CD4-positive, alpha-beta memory T cell (primary cell): ENCODE results near the gene ABTB2. TPM values are rescaled to one million over a fixed set of nuclear protein-coding genes. Genes with fewer than 3 reads are reported as not detected.

ENCODE experiments used
- CTCF ChIA-PET: fragments of 350-600 bp; sonication (Branson Sonifier 250); formaldehyde crosslinking; loops from one replicate; lab custom pipeline; 2021; ENCODE audit warnings: inconsistent platforms; ENCODE audit not compliant: partially characterized antibody; lab: Charles Lee
- POLR2A ChIA-PET: fragments of 350-600 bp; sonication (Branson Sonifier 250); formaldehyde crosslinking; loops from one replicate; lab custom pipeline; 2021; ENCODE audit not compliant: partially characterized antibody; lab: Charles Lee
- DNase-seq, 5 donors: peaks; one replicate each; pipeline versions ENCODE4 v3.0.0 to v3.0.0-alpha.2; 2020 to 2022; ENCODE audit warnings: mixed read lengths in 1 of 5
- H3K27ac ChIP-seq: one replicate; pipeline ENCODE4 v1.7.0; 2013; ENCODE audit warnings: low read depth, low read length
- H3K27me3 ChIP-seq: 2 replicates; pipeline ENCODE4 v1.7.0; 2013; ENCODE audit warnings: mild to moderate bottlenecking, low read length, moderate library complexity; ENCODE audit not compliant: insufficient read depth
- H3K36me3 ChIP-seq: 2 replicates; pipeline ENCODE4 v1.7.0; 2013; ENCODE audit warnings: mild to moderate bottlenecking, low read length, moderate library complexity; ENCODE audit not compliant: insufficient read depth
- H3K4me1 ChIP-seq: 2 replicates; pipeline ENCODE4 v1.7.0; 2013; ENCODE audit warnings: mild to moderate bottlenecking, low read length, moderate library complexity; ENCODE audit not compliant: insufficient read depth
- H3K4me3 ChIP-seq, 2 donors: one replicate each; pipeline ENCODE4 v1.7.0; 2013; ENCODE audit warnings: low read length in 2 of 2, mild to moderate bottlenecking in 1 of 2
- H3K9me3 ChIP-seq, 2 donors: one replicate each; pipeline ENCODE4 v1.7.0; 2013; ENCODE audit warnings: low read length in 2 of 2, control low read depth in 1 of 2; ENCODE audit not compliant: control insufficient read depth in 1 of 2
- H3K27ac Mint-ChIP-seq, 7 donors: one replicate each; pipeline ENCODE4 v1.8.0; 2020 to 2021; ENCODE audit warnings: mixed read lengths in 7 of 7, mild to moderate bottlenecking in 6 of 7, inconsistent platforms in 3 of 7, moderate library complexity in 3 of 7
- H3K27me3 Mint-ChIP-seq, 2 donors: one replicate each; pipeline ENCODE4 v1.8.0; 2020 to 2021; ENCODE audit warnings: mixed read lengths in 2 of 2
- H3K36me3 Mint-ChIP-seq, 2 donors: one replicate each; pipeline ENCODE4 v1.8.0; 2020 to 2021; ENCODE audit warnings: mixed read lengths in 2 of 2, inconsistent platforms in 1 of 2, mild to moderate bottlenecking in 1 of 2
- H3K4me1 Mint-ChIP-seq, 4 donors: one replicate each; pipeline ENCODE4 v1.8.0; 2020 to 2021; ENCODE audit warnings: mixed read lengths in 4 of 4, mild to moderate bottlenecking in 1 of 4
- H3K4me3 Mint-ChIP-seq, 8 donors: one replicate each; pipeline ENCODE4 v1.8.0; 2020 to 2021; ENCODE audit warnings: mixed read lengths in 8 of 8, mild to moderate bottlenecking in 7 of 8, moderate library complexity in 6 of 8, inconsistent platforms in 3 of 8
- H3K9me3 Mint-ChIP-seq, 8 donors: one replicate each; pipeline ENCODE4 v1.8.0; 2020 to 2021; ENCODE audit warnings: mixed read lengths in 8 of 8, mild to moderate bottlenecking in 5 of 8, inconsistent platforms in 3 of 8, moderate library complexity in 1 of 8
- intact Hi-C: fragments of 100-400 bp; cut with micrococcal nuclease; formaldehyde crosslinking; loops from one replicate; pipeline ENCODE4 v1.15.1; 2023
- polyA plus RNA-seq, 2 donors: library from polyadenylated mRNA; unstranded; fragments of 300-500 nt; fragmentation: Illumina TruSeq; gene quantifications; one replicate each; pipeline ENCODE4 v1.2.3, GENCODE V29; 2021
- total RNA-seq, 2 experiments: library from RNA; stranded (reverse); gene quantifications; one replicate each; pipeline ENCODE4 v1.2.3, GENCODE V29; 2021

Gene ABTB2
- total and polyA plus RNA-seq, 4 experiments from 2014 or later: 0.35 to 0.39 TPM; not detected in 2

GRCh38 chr11:34185926-34186841, 171.6 kb downstream of the ABTB2 start:
- no peaks in the 10 kb centered on the region for H3K27me3 ChIP-seq
- DNase-seq: no peak
- intact Hi-C loops: no loop called here

DNA sequence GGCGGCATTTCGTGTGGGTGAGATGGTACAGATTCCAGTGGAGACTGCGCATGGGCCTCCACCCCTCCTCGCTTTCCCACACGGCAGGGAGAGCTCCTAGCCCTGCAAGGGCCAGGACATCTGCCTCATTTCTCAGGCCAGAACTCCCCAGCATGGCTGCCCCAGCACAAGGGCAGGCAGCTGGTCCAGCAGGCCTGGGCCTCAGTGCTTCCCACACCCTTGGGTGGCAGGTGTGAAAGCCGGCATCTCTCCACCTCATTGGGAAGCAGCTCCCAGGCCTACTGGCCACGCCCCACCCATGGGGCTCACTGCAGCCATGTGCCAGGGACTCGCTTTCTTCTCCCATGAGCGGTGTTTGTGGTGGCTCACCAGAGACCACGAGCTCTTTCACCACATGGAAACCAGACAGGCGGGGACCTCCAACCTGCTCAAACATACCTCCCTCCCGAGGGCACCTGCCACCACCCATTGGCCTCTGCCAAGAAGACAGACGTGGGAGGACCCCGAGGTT, 173.2 kb downstream of the ABTB2 start:
- Histone ChIP-seq H3K36me3 (no peaks in the 10 kb centered on the region), H3K9me3 (no peaks in the 10 kb centered on the region), H3K27ac (no peak overlapping the region), H3K27me3 (no peaks in the 10 kb centered on the region), H3K4me3 (no peak overlapping the region), H3K4me1 (no peaks in the 10 kb centered on the region)
- H3K4me3 Mint-ChIP-seq: no peak overlapping the region
- DNase-seq: no peak
- H3K27ac Mint-ChIP-seq: no peak overlapping the region
- H3K27me3 Mint-ChIP-seq: peaks cover 0 to 1% of the 10 kb centered on the region in 2 donors
- H3K9me3 Mint-ChIP-seq: no peaks in the 10 kb centered on the region
- ChIA-PET CTCF (interaction anchor here (2.0 to 6.0 kb wide), 2 partner anchors 10 to 174 kb away, joined by 8 to 44 read pairs; partner anchors contain the start of gene ABTB2), POLR2A (no interaction called here)
- no peaks in the 10 kb centered on the region for H3K36me3 Mint-ChIP-seq
- intact Hi-C loops: no loop called here
- H3K4me1 Mint-ChIP-seq: peaks cover 0 to 2% (median 0%) of the 10 kb centered on the region in 4 donors

More at GRCh38 chr11:34185926-34186841, 171.6 kb downstream of the ABTB2 start:
- ChIA-PET POLR2A (no interaction called here), CTCF (interaction anchor here (1.2 to 6.0 kb wide), 2 partner anchors 12 to 35 kb away, joined by 3 to 44 read pairs; no protein-coding TSS in a partner anchor)
- Mint-ChIP-seq H3K27ac (no peak overlapping the region), H3K4me1 (peaks cover 0 to 2% (median 0%) of the 10 kb centered on the region in 4 donors), H3K36me3 (no peaks in the 10 kb centered on the region), H3K4me3 (no peak overlapping the region), H3K27me3 (peaks cover 0 to 1% of the 10 kb centered on the region in 2 donors), H3K9me3 (no peaks in the 10 kb centered on the region)
- no peak overlapping the region for H3K4me3 ChIP-seq
- H3K9me3 ChIP-seq: no peaks in the 10 kb centered on the region
- no peaks in the 10 kb centered on the region for H3K36me3 ChIP-seq
- H3K4me1 ChIP-seq: no peaks in the 10 kb centered on the region
- H3K27ac ChIP-seq: no peak overlapping the region

DNA sequence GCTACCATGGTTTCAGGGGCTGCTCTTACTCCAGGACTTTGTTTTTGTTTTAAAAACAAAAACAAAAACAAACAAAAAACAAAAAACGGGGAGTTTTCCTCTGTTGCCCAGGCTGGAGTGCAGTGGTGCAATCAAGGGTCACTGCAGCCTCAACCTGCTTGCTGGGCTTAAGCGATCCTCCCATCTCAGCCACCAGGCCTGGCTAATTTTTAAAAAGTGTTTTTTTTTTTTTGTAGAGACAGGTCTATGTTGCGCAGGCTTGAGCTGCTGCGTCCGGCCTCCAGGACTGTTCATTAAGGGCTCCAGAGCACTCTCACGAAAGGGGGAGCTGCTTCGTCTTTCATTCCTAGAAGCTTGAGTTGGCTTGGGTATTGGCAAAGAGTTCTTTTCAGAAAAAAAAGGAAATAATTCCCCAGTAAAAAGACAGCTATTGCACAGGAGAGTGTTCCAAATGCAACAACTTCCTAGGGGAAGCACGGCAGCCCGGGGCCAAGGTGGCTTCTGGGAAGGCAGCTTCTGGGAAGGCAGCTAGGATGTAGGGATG, 173.9 kb downstream of the ABTB2 start:
- Mint-ChIP-seq H3K9me3 (no peaks in the 10 kb centered on the region), H3K36me3 (no peaks in the 10 kb centered on the region), H3K4me1 (peaks cover 0 to 2% (median 0%) of the 10 kb centered on the region in 4 donors), H3K4me3 (no peak overlapping the region), H3K27me3 (peaks cover 0 to 1% of the 10 kb centered on the region in 2 donors), H3K27ac (no peak overlapping the region)
- ChIA-PET CTCF (interaction anchor here (2.0 to 6.0 kb wide), 2 partner anchors 10 to 174 kb away, joined by 8 to 44 read pairs; partner anchors contain the start of gene ABTB2), POLR2A (no interaction called here)
- intact Hi-C loops: no loop called here
- H3K4me1 ChIP-seq: no peaks in the 10 kb centered on the region
- no peak overlapping the region for H3K4me3 ChIP-seq
- no peaks in the 10 kb centered on the region for H3K36me3 ChIP-seq
- H3K27ac ChIP-seq: no peak overlapping the region
- H3K27me3 ChIP-seq: no peaks in the 10 kb centered on the region
- no peaks in the 10 kb centered on the region for H3K9me3 ChIP-seq
- DNase-seq: no peak

DNA sequence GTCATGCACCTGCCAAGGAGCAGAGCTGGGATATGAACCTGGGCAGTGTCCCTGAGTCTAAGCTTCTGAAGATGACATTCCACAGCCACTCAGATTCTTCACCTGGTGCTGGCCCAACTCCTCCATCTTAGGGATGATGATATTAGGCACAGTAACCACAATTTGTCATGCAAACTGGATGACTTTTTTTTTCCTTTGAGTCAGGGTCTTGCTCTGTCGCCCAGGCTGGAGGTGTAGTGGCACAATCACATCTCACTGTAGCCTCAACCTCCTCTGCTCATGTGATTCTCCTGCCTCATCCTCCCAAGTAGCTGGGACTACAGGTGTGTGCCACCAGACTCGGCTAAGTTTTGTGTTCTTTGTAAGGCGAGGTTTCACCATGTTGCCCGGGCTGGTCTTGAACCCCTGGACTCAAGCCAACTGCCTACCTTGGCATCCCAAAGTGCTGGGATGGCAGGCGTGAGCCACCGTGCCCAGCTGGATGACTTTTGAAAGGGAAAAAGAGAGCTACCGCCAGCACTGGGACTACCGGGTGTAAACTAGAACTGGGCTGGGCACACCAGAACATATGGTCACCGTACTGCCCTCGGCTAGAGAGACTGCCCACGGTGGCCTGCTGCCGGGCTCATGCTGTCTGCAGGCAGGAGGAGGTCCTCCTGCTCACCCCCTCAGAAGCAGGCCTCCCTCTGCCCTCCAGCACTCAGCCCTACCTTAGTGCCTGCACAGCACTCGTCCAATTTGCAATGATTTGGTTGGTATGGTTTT, 174.7 kb downstream of the ABTB2 start:
- ChIA-PET CTCF (interaction anchor here (1.2 to 6.0 kb wide), 2 partner anchors 9 to 187 kb away, joined by 3 to 44 read pairs; no protein-coding TSS in a partner anchor), POLR2A (interaction anchor here (1.2 to 1.3 kb wide), 2 partner anchors 8 to 174 kb away, joined by 3 to 6 read pairs; partner anchors contain the start of gene ABTB2)
- Histone ChIP-seq H3K4me1 (no peaks in the 10 kb centered on the region), H3K9me3 (no peaks in the 10 kb centered on the region), H3K4me3 (no peak overlapping the region), H3K27me3 (no peaks in the 10 kb centered on the region), H3K36me3 (no peaks in the 10 kb centered on the region), H3K27ac (no peak overlapping the region)
- H3K27ac Mint-ChIP-seq: no peak overlapping the region
- H3K4me3 Mint-ChIP-seq: no peak overlapping the region
- no peaks in the 10 kb centered on the region for H3K9me3 Mint-ChIP-seq
- no peaks in the 10 kb centered on the region for H3K36me3 Mint-ChIP-seq
- no peaks in the 10 kb centered on the region for H3K27me3 Mint-ChIP-seq
- intact Hi-C loops: no loop called here
- no peak for DNase-seq
- H3K4me1 Mint-ChIP-seq: no peaks in the 10 kb centered on the region

DNA sequence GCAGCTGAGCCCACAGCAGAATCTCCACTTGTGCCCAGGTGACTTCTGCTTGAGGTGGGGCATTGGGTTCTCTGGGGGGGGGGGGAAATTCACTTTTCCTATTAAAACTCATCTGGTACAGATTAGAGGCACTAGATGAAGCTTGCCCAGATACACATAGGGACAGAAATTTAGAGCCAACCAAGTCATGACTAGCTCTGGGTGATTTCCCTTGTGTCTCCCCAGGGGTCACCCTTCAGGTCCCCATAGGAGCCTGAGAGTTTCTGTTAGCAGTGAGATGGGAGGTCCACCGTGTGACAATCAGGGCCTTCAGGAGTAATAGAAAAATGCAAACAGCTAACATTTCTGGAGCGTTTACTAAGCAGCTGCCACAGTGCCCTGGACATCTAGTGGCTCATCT, 175.4 kb downstream of the ABTB2 start:
- H3K27me3 Mint-ChIP-seq: no peaks in the 10 kb centered on the region
- CTCF ChIA-PET: interaction anchor here (1.2 kb wide), 1 partner anchor 186 kb away, joined by 3 read pairs; no protein-coding TSS in a partner anchor
- intact Hi-C loops: no loop called here

GRCh38 chr11:34181856-34182405, 175.9 kb downstream of the ABTB2 start:
- Histone ChIP-seq H3K4me3 (no peak overlapping the region), H3K27me3 (no peaks in the 10 kb centered on the region), H3K4me1 (no peaks in the 10 kb centered on the region), H3K9me3 (no peaks in the 10 kb centered on the region), H3K27ac (no peak overlapping the region), H3K36me3 (no peaks in the 10 kb centered on the region)
- H3K36me3 Mint-ChIP-seq: no peaks in the 10 kb centered on the region
- no peak overlapping the region for H3K27ac Mint-ChIP-seq
- CTCF ChIA-PET: interaction anchor here (1.2 kb wide), 1 partner anchor 185 kb away, joined by 3 read pairs; no protein-coding TSS in a partner anchor
- no peaks in the 10 kb centered on the region for H3K27me3 Mint-ChIP-seq
- no peaks in the 10 kb centered on the region for H3K4me1 Mint-ChIP-seq
- DNase-seq: no peak
- H3K9me3 Mint-ChIP-seq: no peaks in the 10 kb centered on the region
- no peak overlapping the region for H3K4me3 Mint-ChIP-seq
- POLR2A ChIA-PET: interaction anchor here (1.3 kb wide), 1 partner anchor 175 kb away, joined by 6 read pairs; the partner anchor contains the start of gene ABTB2
- intact Hi-C loops: no loop called here

More for the DNA sequence above, 175.4 kb downstream of the ABTB2 start:
- Histone ChIP-seq H3K36me3 (no peaks in the 10 kb centered on the region), H3K4me3 (no peak overlapping the region), H3K27ac (no peak overlapping the region), H3K4me1 (no peaks in the 10 kb centered on the region), H3K9me3 (no peaks in the 10 kb centered on the region), H3K27me3 (no peaks in the 10 kb centered on the region)
- no peak for DNase-seq
- Mint-ChIP-seq H3K4me1 (no peaks in the 10 kb centered on the region), H3K27ac (no peak overlapping the region), H3K4me3 (no peak overlapping the region), H3K9me3 (no peaks in the 10 kb centered on the region), H3K36me3 (no peaks in the 10 kb centered on the region)
- POLR2A ChIA-PET: interaction anchor here (1.2 to 1.3 kb wide), 2 partner anchors 8 to 175 kb away, joined by 3 to 6 read pairs; partner anchors contain the start of gene ABTB2
